SU-DHL-6 (cell line): Measurements from ENCODE around the gene PI4KA.

Source experiments
- CTCF ChIP-seq: fragments of 200-600 bp; sonication (generic); IDR thresholded peaks from one replicate; pipeline ENCODE4 v1.5.1; 2017; ENCODE audit warnings: antibody characterized with exemption, mild to moderate bottlenecking, low read length, moderate library complexity; ENCODE audit not compliant: insufficient read depth, poor library complexity, severe bottlenecking
- EZH2phosphoT487 ChIP-seq: fragments of 200-600 bp; sonication (generic), shearing (Covaris generic); conservative IDR thresholded peaks from 2 replicates; pipeline ENCODE4 v1.6.1; 2018; ENCODE audit warnings: mild to moderate bottlenecking, antibody characterized with exemption, low read length, moderate library complexity, mixed read lengths

GRCh38 chr22:20852503-20852902, 6.1 kb downstream of the PI4KA start:
- no peak for TF ChIP-seq CTCF
- TF ChIP-seq EZH2phosphoT487: no peak
